CD1c-positive myeloid dendritic cell (primary cell): ENCODE results near the gene MPRIP.
"Not testable (repeated sequence)": the region's sequence is repeated elsewhere in the genome, so short reads cannot be mapped to it uniquely, and the experiment has no call there.

Source experiments
- DNase-seq: peaks from one replicate; pipeline ENCODE4 v3.0.0-alpha.2; 2016; ENCODE audit errors: extremely low spot score

Gene MPRIP

DNA sequence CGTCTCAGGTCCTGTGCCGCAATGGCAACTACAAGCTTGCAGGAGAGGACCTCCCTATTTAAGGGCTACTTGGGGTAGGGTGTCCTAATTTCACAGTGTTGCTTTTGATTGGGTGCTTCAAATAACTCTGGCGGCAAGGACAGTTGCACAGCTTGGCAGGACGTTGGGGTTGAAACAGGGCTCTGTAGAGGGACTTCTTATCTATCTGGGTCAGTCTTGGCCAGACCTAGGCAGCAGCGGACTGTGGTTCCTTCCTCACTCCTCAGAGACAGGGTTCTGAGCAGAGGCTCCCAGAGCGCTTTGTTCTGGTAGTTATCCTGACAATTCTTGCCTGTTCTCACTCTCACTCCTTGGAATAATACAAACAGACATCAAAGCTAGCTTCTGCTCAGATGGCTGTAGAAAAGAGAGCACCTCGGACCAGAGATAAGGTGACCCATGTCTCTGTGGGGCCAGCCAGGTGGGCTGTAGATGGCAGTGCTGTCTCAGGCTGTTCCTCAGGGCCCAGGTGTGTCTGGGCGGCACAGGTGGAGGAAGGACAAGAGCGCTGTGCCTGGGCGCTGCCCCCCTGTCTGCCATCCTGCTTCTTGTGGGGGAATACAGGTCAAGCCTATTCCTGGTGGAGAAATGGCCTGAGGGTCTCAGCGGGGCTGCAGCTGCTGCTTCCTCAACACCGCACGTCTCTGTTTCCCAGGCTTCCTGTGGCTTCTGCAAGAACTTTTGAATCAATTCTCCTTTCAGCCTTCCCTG lies 102.8 kb downstream of the MPRIP start:
- no peak for DNase-seq

DNA sequence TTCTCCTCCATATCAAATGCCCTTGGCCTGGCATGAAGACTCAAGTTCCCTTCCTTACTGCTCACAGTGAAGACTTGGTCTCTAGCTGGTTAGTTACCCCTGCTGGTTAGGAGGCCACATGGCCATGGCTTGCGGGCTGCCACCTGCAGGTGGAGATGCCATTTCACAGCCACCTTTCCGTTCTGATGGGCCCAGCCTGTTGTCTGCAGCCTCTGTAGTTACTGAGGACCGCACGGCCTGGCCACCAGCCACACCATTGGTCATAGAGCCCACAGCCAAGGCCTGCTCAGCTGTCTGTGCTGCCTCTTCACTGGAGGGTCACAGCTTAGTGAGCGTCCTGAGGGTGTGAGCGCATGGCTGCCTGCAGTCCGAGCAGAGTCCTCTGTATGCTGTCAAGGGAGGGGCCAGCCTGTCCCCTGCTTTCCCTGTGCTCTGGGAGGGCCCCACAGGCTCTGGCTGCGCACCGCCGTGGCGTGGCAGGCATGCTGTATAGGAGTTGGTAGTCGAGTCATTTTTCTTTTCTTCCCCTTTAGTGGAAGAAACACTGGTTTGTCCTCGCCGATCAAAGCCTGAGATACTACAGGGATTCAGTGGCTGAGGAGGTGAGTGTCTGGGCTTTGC lies 104.6 kb downstream of the MPRIP start:
- no peak for DNase-seq

DNA sequence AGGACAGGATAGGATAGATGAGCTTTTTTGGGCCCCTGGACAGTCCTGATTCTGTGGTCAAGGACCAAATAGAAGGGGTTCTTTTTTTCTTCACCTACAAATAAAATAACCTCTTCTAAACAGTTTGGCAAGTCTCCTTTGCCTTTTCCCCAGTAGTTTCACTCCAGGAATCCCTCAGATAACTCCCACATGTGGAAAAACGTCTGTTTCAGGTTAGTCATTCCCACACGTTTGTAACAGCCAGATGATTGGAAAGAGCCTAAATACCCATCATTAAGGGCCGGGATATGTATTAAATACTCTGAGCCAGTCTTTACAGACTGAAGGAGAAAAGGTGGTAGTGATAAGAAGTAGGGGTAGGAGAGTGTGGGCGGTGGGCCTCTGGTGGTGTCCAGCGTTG lies 105.6 kb downstream of the MPRIP start:
- DNase-seq: peak; percentile 8

DNA sequence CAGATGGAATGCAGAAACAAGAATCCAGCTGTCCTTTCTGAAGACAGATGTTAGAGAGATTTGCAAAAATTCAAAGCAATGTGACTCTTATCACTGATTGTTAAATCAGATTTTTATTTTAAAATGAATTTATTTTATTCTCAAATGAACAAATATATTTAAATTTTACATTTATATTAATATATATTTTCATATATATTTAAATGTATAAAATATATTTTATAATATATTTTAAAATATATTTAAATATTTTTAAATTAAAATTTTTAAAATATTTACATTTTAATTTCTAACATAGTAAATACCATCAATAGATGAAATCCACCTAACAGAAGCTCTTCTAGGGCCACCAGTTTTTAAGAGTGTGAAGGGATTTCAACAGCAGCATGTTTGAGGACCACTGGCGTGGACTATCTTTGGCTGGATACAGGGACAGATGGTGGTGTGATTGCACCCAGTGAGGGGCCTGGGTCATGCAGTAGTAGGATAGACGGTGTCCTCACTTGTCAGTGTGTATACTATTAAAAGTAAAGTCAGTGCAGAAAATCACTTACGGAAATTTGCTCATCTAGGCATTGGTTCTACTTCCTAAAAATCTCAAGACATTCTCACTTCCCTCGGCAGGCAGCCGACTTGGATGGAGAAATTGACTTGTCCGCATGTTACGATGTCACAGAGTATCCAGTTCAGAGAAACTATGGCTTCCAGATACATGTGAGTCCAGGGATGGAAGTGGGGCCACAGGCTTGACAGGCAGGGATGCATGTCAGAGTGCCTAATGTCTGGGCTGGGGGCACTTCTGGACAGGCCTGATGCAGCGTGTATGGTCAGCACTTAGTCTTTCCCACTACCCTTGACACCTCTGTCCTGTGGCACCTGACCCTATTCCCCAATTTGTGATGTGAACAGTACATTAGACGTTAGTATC lies 107.5 kb downstream of the MPRIP start:
- DNase-seq: peak; percentile 82

DNA sequence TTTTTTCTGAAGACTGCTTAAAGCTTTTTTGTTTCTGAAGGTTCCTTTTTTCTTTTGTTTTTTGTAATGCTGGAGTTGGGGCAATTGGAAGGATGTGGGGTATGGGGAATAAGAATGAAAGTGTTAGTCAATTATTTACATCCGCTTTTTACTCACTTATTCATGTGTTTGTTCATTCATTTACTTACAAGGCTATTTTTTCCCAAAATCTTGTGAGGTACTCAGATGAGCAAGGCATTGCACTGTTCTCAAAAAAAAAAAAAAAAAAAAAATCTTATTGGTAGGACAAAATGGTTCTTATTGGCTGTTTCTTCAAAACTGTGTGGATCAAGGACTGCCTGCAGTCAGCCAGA lies 108.2 kb downstream of the MPRIP start:
- DNase-seq: peak; percentile 76

DNA sequence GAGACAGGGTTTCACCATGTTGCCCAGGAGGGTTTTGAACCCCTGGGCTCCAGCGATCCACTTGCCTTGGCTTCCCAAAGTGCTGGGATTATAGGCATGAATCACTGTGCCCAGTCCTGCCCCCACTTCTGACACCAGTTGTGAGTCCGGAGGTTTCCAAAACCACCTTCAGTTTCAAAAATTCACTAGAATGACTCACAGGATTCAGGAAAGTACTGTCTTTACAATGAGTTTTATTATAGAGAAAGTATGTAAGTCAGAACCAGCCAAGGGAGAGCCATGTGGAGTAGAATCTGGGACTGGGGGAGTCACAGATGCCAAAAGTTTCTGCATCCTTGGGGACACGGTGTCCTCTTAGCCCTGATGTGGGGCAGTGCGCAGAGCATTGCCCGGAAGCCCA lies 108.8 kb downstream of the MPRIP start:
- DNase-seq: peak; percentile 33

DNA sequence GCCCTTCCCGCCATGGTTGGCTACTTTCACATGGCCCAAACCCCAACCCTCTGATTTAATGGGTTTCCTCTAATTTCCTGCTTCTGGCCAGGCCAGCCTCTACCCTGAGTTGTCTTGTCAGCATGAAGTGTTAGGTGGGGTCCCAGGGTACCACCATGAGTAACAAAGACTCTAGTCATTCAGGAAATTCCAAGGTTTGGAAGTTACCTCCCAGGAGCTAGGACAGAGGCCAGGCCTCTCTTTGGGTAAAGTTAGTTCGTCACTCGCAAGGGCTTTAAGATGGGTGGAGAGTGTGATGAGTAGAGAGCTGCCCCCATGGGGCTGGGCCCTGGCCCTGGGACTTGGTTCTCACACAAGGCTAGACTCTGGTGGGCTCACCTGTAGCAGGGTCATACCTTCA lies 109.3 kb downstream of the MPRIP start:
- no peak for DNase-seq

DNA sequence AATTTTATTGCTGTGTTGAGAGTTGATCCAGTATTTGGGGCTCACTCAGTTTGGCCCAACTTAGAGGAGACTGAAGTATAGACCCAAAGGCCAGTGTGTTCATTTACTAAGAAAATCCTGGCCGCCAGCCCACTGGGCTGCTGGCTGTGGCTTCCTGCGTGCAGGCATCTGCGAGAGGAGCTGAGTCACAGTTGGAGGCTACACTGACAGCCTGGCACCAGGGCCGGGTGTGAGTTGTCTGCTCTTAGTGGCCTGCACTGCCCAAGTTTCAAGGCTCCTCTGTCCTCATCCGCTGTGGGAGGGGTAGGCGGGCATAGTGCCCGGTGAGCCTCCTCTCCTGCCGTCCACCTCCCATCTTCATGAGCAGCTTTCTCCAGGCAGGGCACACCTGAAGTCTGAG lies 109.7 kb downstream of the MPRIP start:
- DNase-seq: peak; percentile 65

DNA sequence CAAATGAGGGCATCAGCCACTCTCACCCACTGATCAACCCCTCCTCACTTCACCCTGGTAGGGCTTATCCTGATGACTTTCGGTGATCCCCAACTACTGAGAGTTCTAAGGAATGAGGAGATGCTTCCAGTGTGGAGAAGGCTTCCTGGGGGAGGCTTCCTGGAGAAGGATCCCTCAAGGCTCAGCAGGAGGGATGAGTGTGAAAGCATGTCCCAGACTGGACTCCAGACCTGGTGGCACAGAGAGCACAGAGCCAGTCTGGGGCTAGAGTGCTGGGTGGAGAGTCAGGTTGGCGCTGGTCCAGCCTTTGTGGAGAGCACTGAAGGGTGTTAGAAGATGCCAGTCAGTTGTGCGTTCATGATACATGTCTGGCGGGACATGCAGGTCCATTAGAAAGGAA lies 110.1 kb downstream of the MPRIP start:
- no peak for DNase-seq

DNA sequence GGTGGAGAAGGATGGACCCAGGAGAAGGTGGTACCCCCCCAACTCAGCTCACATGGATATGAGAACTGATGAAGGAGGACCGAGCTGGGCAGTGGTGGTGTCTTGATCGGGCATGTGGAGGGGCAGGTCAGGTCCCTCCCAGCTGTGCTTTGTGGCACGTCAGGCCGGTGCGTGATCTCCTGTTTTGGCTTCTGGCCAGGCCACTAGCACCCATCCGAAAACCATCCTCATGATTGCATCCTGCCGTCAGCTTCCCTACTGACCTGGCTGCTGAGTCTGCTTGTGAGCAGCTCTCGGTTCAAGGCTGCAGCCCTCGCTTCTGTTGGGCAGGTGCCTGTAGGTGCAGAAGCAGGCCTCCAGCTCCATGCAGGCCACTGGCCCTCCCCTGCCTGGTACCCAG lies 110.8 kb downstream of the MPRIP start:
- no peak for DNase-seq

DNA sequence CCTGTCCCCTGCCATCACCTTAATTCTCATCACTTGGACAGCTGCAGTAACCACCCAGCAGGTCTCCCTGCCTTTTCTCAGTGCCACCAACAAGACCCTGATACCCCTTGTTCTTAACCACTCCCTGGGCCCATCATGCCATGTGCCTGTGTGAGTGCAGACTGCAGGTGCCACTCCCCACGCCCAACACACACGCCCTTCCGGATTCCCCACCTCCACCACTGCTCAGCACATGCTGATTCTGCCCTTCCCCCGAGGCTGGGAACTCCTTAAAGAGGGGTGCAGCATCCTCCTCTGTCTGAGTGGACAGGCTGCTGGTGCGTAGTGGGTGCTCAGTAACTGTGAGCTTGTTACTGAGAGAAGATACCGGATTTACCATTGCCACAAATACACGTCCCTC lies 111.5 kb downstream of the MPRIP start:
- DNase-seq: no peak

DNA sequence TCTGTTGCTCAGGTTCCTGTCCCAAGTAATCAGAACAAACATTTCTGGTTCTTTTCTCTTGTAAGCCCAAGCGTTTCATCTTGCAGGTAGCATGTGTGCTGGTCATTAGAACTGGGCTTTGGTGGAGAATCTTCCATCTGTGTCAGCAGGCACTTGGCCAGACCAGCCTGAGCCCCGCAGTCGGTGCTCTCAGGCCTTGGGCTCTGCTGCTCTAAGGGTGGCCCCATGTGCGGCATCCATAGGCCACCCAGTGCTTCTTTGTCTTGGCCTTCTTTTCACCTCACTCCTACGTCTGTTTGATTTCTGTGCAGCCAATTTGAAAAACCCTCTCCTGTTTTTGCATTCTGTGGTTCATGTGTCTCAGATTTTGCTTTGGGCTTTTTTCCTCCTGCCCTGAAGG lies 112.3 kb downstream of the MPRIP start:
- no peak for DNase-seq

DNA sequence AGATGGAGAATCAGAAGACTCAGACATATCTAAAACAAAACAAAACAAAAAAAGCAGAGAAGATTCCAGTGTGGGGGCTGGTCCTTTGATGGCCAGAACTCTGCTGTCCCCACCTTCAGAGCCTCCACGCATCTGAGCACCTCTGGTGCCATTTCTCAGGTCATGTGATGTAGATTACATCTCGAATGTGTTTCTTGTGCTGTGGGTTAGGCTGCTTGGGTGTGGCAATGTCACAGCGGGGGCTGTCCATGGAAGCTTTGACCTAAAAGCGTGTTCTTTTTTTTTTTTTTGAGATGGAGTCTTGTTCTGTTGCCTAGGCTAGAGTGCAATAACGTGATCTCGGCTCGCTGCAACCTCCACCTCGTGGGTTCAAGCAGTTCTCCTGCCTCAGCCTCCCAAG lies 112.7 kb downstream of the MPRIP start:
- no peak for DNase-seq

DNA sequence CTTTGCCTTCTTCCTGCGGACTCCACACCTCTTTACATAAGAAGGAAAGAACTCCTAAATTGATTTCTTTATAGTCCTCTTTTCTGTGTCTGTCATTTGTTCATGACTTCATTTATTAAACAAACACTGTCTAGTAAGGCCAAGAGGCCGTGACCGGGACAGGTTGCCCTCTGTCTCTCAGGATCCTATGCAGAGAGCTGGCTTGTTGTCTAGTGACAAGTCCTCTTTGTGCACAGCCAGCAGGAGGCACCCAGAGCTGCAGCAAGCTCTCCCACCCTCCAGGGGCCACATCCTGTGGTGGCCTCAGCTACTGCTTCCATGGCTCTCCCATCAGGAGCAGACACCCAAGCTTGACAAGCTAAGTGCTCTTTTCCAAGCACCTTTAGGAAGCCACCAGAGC lies 113.3 kb downstream of the MPRIP start:
- DNase-seq: no peak

DNA sequence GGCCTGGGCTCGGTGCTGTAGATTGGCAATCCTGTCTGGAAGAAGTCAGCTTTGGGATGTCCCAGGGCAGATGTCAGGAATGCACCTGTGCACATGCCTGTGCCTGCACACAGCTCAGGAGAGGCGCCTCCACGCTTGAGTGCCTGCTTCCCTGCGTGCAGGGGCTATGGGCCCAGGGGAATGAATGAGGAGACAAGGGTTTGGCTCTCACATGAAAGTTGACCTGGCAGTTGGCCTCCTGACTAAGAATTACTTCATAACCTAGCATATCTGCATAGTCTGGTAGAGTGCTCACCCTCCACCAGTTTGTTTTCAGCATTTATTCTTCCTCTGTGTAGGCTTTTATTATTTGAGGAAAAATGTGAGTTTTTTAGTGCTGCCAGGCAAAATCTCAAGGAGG lies 113.8 kb downstream of the MPRIP start:
- no peak for DNase-seq

DNA sequence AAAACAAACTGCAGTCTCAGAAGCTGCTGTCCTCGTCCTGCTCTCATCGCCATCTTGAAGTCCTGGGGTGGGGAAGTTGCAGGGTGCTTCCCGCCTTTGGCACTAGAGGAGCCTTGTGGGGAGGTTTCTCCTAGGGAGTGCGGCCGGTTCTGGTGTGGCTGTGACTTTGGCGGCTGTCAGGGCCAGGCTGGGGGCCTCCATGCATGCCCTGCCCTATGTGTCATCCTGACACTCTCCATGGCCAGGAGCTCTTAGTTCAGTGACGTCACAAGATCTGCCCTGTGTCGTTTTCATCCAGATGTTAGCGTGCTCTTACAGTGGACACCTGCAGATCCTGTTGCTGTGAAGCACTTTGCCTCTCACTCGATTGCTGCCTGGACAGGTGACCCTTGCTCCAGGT lies 114.3 kb downstream of the MPRIP start:
- DNase-seq: no peak

DNA sequence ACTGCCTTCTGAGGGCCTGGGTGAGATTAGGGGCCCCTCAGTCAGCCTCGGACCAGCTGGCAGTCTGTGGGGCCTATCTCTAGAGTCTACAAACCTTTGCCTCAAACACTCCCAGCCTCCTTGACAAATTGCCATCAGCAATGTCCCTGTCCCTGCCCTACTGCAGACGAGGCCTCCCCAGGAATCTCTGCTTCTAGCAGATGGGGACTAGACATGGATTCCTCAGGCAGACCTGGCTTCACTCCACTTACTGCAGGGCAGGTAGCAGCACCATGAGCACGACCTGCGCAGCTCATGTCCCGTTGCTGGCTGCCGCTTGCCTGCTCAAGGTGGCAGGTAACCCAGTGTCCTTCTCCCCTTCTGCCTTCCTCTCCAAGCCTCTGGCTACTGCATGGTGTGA lies 114.8 kb downstream of the MPRIP start:
- no peak for DNase-seq

DNA sequence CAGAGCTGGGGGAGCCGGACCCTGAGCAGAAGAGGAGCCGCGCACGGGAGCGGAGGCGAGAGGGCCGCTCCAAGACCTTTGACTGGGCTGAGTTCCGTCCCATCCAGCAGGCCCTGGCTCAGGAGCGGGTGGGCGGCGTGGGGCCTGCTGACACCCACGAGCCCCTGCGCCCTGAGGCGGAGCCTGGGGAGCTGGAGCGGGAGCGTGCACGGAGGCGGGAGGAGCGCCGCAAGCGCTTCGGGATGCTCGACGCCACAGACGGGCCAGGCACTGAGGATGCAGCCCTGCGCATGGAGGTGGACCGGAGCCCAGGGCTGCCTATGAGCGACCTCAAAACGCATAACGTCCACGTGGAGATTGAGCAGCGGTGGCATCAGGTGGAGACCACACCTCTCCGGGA lies 116.2 kb downstream of the MPRIP start:
- DNase-seq: not testable (repeated sequence)

DNA sequence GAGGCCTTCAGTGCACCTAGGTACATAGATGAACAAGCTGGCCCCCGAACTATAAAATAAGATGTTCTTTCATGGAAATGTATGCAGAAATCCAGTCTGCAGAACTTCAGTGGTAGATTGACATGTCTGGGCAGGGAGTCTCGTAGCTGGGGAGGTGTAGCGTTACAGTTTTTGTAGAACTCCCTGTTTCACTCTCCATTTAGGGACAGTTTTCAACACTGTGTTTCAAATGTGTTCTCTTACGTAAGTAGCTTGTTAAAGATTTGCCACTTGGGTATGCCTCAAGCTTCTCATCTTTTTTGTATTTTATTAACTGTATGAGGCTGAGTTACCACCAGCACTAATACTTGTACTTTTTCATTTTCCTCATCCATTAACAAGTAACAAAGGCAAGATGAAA lies 117.3 kb downstream of the MPRIP start:
- no peak for DNase-seq

DNA sequence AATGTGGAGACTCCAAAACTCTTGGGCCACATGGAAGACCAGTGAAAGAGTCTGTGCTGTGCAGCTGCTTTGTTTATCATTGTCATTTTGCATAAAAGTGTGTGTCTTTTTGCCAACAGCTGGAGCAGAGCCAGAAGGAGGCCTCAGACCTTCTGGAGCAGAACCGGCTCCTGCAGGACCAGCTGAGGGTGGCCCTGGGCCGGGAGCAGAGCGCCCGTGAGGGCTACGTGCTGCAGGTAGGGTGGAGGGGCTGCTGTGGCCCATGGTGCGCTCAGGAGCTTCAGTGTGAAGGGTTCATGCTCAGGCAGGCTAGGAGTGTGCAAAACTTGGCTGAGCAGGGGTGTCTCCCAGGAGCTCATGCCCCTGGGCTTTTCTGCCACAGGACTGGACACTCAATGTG lies 118.9 kb downstream of the MPRIP start:
- DNase-seq: no peak

DNA sequence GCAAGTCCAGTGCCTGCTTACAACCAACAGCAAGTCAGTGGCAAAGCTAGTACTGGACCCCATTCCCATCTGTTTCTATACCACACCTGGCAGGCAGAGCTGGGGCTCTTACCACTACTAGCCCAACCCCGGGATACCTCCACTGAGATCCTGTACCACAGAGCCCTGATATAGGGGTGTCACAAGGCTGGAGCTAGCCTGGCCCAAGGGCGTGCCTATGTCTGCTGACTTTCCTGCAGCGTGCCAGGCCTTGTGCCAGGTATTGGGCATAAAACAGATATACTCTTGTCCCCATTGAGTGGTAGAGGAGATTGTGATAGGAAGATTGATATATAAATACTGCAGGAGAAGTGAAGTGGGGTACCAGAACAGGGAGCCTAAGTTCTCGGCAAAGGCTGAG lies 119.5 kb downstream of the MPRIP start:
- DNase-seq: no peak

DNA sequence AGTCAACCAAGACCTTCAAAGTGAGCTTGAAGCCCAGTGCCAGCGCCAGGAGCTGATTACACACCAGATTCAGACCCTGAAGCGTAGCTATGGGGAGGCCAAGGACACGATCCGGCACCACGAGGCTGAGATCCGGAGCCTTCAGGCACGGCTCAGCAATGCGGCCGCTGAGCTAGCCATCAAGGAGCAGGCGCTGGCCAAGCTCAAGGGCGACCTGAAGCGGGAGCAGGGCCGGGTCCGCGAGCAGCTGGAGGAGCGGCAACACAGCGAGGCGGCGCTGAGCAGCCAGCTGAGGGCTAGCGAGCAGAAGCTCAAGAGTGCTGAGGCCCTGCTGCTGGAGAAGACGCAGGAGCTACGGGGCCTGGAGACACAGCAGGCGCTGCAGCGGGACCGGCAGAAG lies 121.9 kb downstream of the MPRIP start:
- no peak for DNase-seq

DNA sequence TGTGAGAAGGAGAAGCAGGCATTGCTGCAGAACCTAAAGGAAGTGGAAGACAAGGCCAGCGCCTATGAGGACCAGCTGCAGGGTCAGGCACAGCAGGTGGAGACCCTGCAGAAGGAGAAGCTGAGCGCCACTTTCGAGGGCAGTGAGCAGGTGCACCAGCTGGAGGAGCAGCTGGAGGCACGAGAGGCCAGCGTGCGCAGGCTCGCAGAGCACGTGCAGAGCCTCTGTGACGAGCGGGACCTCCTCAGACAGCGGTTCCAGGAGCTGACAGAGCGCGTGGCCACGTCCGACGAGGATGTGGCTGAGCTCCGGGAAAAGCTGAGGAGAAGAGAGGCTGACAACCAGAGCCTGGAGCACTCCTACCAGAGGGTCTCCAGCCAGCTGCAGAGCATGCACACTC lies 122.4 kb downstream of the MPRIP start:
- DNase-seq: no peak
